C4-2B (cell line): Measurements from ENCODE around the gene VMAC.

Experiments used
- CTCF ChIP-seq: fragments of 450-650 bp; conservative IDR thresholded peaks from 2 replicates; pipeline ENCODE4 v1.5.1; 2017; ENCODE audit warnings: mild to moderate bottlenecking
- ZFX ChIP-seq: fragments of 450-650 bp; IDR thresholded peaks from 2 replicates; pipeline ENCODE4 v1.6.1; 2017

- TF ChIP-seq CTCF (no peak), ZFX (no peak)
Measured at GRCh38 chr19:5915782-5916165, 11.1 kb downstream of the VMAC start.
